HUES48 (cell line): Measurements from ENCODE around the gene ARHGAP1.

ENCODE experiments used
- H3K27ac ChIP-seq: one replicate; pipeline ENCODE4 v1.7.0; 2013; ENCODE audit warnings: low read depth, low read length, inconsistent platforms
- H3K27me3 ChIP-seq: 2 replicates; pipeline ENCODE4 v1.6.1; 2013; ENCODE audit warnings: mild to moderate bottlenecking, low read length; ENCODE audit not compliant: control insufficient read depth, insufficient read depth
- H3K36me3 ChIP-seq: 2 replicates; pipeline ENCODE4 v1.6.1; 2013; ENCODE audit warnings: low read length; ENCODE audit not compliant: control insufficient read depth, insufficient read depth
- H3K4me1 ChIP-seq: 2 replicates; pipeline ENCODE4 v1.6.1; 2013; ENCODE audit warnings: mild to moderate bottlenecking, low read length; ENCODE audit not compliant: control insufficient read depth, insufficient read depth
- H3K4me3 ChIP-seq: 2 replicates; pipeline ENCODE4 v1.5.1; 2013; ENCODE audit warnings: mild to moderate bottlenecking, low read depth, low read length
- H3K9ac ChIP-seq: 2 replicates; pipeline ENCODE4 v1.6.1; 2013; ENCODE audit warnings: mild to moderate bottlenecking, low read depth, low read length, moderate library complexity
- H3K9me3 ChIP-seq: 2 replicates; pipeline ENCODE4 v1.6.1; 2013; ENCODE audit warnings: low read length; ENCODE audit not compliant: control insufficient read depth, insufficient read depth

Gene ARHGAP1

GRCh38 chr11:46635557-46636139, 64.8 kb downstream of the ARHGAP1 start:
- H3K27me3 ChIP-seq = no peaks in the 10 kb centered on the region
- peaks cover 23% of the 10 kb centered on the region for H3K36me3 ChIP-seq
- H3K4me1 ChIP-seq = no peaks in the 10 kb centered on the region
- no peak overlapping the region for H3K9ac ChIP-seq
- H3K4me3 ChIP-seq = no peak overlapping the region
- H3K9me3 ChIP-seq = no peaks in the 10 kb centered on the region
- no peak overlapping the region for H3K27ac ChIP-seq

- Histone ChIP-seq H3K27ac (no peak overlapping the region), H3K27me3 (no peaks in the 10 kb centered on the region), H3K36me3 (peaks cover 25% of the 10 kb centered on the region), H3K9ac (no peak overlapping the region), H3K9me3 (no peaks in the 10 kb centered on the region), H3K4me1 (no peaks in the 10 kb centered on the region), H3K4me3 (no peak overlapping the region)
These were observed 66.9 kb downstream of the ARHGAP1 start for GRCh38 chr11:46633291-46634217.

DNA sequence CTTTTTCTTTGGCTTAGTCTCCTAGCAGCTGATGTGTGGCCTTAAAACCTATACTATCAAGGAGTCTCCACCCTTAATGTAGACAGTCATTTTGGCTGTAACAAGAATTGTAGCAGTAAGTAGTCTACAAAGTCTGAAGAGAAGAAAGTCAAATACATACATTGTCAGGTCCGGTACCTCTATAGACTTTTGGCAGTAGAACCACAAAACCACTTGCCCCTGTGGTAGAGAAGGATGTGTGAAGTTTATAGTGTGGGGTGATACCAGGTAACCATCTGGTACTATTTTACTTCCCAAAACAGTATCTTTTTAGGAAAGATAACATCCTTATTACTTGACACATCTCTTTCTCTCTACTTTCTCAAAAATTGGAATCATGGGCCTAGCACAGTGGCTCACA, 67.9 kb downstream of the ARHGAP1 start:
- Histone ChIP-seq H3K27ac (no peak overlapping the region), H3K4me3 (no peak overlapping the region)

DNA sequence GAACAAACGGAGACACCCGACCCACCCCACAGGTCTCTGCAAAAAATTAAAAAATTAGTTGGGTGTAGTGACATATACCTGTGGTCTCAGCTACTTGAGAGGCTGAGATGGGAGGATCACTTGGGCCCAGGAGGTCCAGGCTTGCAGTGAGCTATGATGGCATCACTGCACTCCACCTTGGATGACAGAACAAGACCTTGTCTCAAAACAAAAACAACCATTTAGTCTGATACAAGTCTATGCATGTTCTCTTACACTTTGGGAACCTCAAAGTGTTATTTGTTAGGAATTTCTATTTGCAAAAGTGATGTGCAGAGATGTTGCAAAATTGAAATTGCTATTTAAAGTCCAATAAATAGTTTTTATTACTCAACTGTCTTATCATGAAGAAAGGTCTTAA, 68.7 kb downstream of the ARHGAP1 start:
- Histone ChIP-seq H3K27ac (no peak overlapping the region), H3K27me3 (no peaks in the 10 kb centered on the region), H3K9me3 (no peaks in the 10 kb centered on the region), H3K36me3 (peaks cover 25% of the 10 kb centered on the region), H3K4me1 (no peaks in the 10 kb centered on the region), H3K4me3 (no peak overlapping the region), H3K9ac (no peak overlapping the region)

More for the DNA sequence above, 67.9 kb downstream of the ARHGAP1 start:
- Histone ChIP-seq H3K9ac (no peak overlapping the region), H3K36me3 (peaks cover 25% of the 10 kb centered on the region), H3K9me3 (no peaks in the 10 kb centered on the region), H3K4me1 (no peaks in the 10 kb centered on the region), H3K27me3 (no peaks in the 10 kb centered on the region)

DNA sequence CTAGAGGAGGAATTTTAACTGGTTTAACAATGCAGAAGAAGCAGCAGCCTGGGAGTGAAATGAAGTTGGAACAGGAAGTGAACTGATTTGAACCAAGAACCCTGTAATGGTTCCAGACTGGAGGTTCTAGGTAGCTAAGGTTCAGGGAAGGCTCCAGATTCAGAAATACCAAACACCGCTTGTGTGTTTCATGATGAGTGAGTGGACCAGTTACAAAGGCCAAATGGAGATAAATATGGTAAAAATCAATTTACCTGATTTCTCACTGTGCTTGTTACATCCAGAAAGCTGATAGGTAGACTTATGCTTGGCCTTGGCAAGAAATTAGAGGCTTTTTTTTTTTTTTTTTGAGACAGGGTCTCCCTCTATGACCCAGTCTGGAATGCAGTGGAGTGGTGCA, 70.2 kb downstream of the ARHGAP1 start:
- Histone ChIP-seq H3K9ac (no peak overlapping the region), H3K9me3 (no peaks in the 10 kb centered on the region), H3K4me1 (no peaks in the 10 kb centered on the region), H3K27ac (no peak overlapping the region), H3K36me3 (peaks cover 31% of the 10 kb centered on the region), H3K4me3 (no peak overlapping the region), H3K27me3 (no peaks in the 10 kb centered on the region)

DNA sequence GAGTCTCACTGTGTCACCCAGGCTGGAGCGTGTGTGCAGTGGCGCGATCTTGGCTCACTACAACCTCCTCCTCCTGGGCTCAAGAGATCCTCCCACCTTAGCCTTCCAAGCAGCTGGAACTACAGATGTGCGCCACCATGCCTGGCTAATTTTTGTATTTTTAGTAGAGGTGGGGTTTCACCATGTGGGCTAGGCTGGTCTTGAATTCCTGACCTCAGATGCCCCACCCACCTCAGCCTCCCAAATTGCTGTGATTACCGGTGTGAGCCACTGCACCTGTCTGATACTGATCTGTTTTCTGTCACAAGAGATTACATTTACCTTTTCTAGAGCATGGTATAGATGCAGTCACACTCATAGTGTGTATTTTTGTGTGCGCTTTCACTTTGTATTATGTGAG, 71.5 kb downstream of the ARHGAP1 start:
- Histone ChIP-seq H3K9ac (no peak overlapping the region), H3K4me1 (no peaks in the 10 kb centered on the region), H3K9me3 (no peaks in the 10 kb centered on the region), H3K36me3 (peaks cover 38% of the 10 kb centered on the region), H3K4me3 (no peak overlapping the region), H3K27me3 (no peaks in the 10 kb centered on the region), H3K27ac (no peak overlapping the region)
